Parathyroid adenoma (tissue), 2 donors: Measurements from ENCODE around the gene OCA2.

Source experiments
- H2AFZ ChIP-seq: fragments of 300-600 bp; sonication (generic); one replicate; pipeline ENCODE4 v1.7.0; 2017; ENCODE audit warnings: antibody characterized with exemption, mild to moderate bottlenecking
- H3K27ac ChIP-seq: fragments of 300-600 bp; sonication (generic); one replicate; pipeline ENCODE4 v1.7.0; 2017
- H3K27me3 ChIP-seq: fragments of 300-600 bp; sonication (generic); one replicate; pipeline ENCODE4 v1.7.0; 2017; ENCODE audit warnings: low read length; ENCODE audit not compliant: control insufficient read depth, insufficient read depth
- H3K36me3 ChIP-seq: fragments of 300-600 bp; sonication (generic); one replicate; pipeline ENCODE4 v1.7.0; 2017; ENCODE audit warnings: low read length; ENCODE audit not compliant: control insufficient read depth, insufficient read depth
- H3K4me1 ChIP-seq: fragments of 300-600 bp; sonication (generic); one replicate; pipeline ENCODE4 v1.7.0; 2017; ENCODE audit warnings: control low read depth
- H3K4me2 ChIP-seq: fragments of 300-600 bp; sonication (generic); one replicate; pipeline ENCODE4 v1.7.0; 2017; ENCODE audit warnings: low read length
- H3K4me3 ChIP-seq: fragments of 300-600 bp; sonication (generic); one replicate; pipeline ENCODE4 v1.7.0; 2017; ENCODE audit warnings: low read depth, low read length
- H3K79me2 ChIP-seq: fragments of 300-600 bp; sonication (generic); one replicate; pipeline ENCODE4 v1.7.0; 2017; ENCODE audit warnings: control low read depth
- H3K9ac ChIP-seq: fragments of 300-600 bp; sonication (generic); one replicate; pipeline ENCODE4 v1.7.0; 2017; ENCODE audit warnings: mild to moderate bottlenecking
- H3K9me3 ChIP-seq: fragments of 300-600 bp; sonication (generic); one replicate; pipeline ENCODE4 v1.7.0; 2017; ENCODE audit warnings: low read length; ENCODE audit not compliant: control insufficient read depth
- CTCF ChIP-seq: fragments of 300-600 bp; sonication (generic); IDR thresholded peaks from one replicate; pipeline ENCODE4 v1.7.0; 2017; ENCODE audit warnings: antibody characterized with exemption, mild to moderate bottlenecking
- donor health status: primary hyperparathyroidism.

OCA2 gene

GRCh38 chr15:28118531-28118930 lies 19.4 kb upstream of the OCA2 start:
- Histone ChIP-seq H3K4me3 (no peak overlapping the region), H3K9me3 (no peaks in the 10 kb centered on the region), H3K4me1 (no peaks in the 10 kb centered on the region), H3K79me2 (no peaks in the 10 kb centered on the region), H3K9ac (no peak overlapping the region), H2AFZ (no peak overlapping the region), H3K36me3 (no peaks in the 10 kb centered on the region), H3K4me2 (no peak overlapping the region), H3K27ac (no peak overlapping the region), H3K27me3 (no peaks in the 10 kb centered on the region)
- no peak for TF ChIP-seq CTCF

- no peaks in the 10 kb centered on the region for H3K79me2 ChIP-seq
- H3K4me2 ChIP-seq, result no peak overlapping the region
- no peaks in the 10 kb centered on the region for H3K27me3 ChIP-seq
- H3K27ac ChIP-seq, result no peak overlapping the region
- no peaks in the 10 kb centered on the region for H3K4me1 ChIP-seq
- no peak overlapping the region for H3K4me3 ChIP-seq
- no peak overlapping the region for H3K9ac ChIP-seq
- no peak for TF ChIP-seq CTCF
- no peaks in the 10 kb centered on the region for H3K36me3 ChIP-seq
- no peaks in the 10 kb centered on the region for H3K9me3 ChIP-seq
- H2AFZ ChIP-seq, result no peak overlapping the region
These were observed 19.0 kb upstream of the OCA2 start for GRCh38 chr15:28118083-28118482.

GRCh38 chr15:28117432-28117990 lies 18.4 kb upstream of the OCA2 start:
- H3K36me3 ChIP-seq, result no peaks in the 10 kb centered on the region
- no peaks in the 10 kb centered on the region for H3K9me3 ChIP-seq
- H3K27me3 ChIP-seq, result no peaks in the 10 kb centered on the region
- H3K4me1 ChIP-seq, result no peaks in the 10 kb centered on the region
- no peak overlapping the region for H3K27ac ChIP-seq
- no peak overlapping the region for H3K4me2 ChIP-seq
- no peaks in the 10 kb centered on the region for H3K79me2 ChIP-seq
- no peak for TF ChIP-seq CTCF
- H3K4me3 ChIP-seq, result no peak overlapping the region
- no peak overlapping the region for H2AFZ ChIP-seq
- H3K9ac ChIP-seq, result no peak overlapping the region

GRCh38 chr15:28116521-28117431 lies 17.7 kb upstream of the OCA2 start:
- H2AFZ ChIP-seq, result no peak overlapping the region
- no peaks in the 10 kb centered on the region for H3K79me2 ChIP-seq
- H3K9me3 ChIP-seq, result no peaks in the 10 kb centered on the region
- no peaks in the 10 kb centered on the region for H3K36me3 ChIP-seq
- no peak overlapping the region for H3K4me2 ChIP-seq
- H3K4me1 ChIP-seq, result no peaks in the 10 kb centered on the region
- H3K27me3 ChIP-seq, result no peaks in the 10 kb centered on the region
- no peak overlapping the region for H3K9ac ChIP-seq
- no peak for TF ChIP-seq CTCF
- no peak overlapping the region for H3K27ac ChIP-seq
- H3K4me3 ChIP-seq, result no peak overlapping the region
